Panc1 (cell line): ENCODE measurements around the gene TGFB1I1. TPM values are rescaled to one million over a fixed set of nuclear protein-coding genes. Genes with fewer than 3 reads are reported as not detected.

Experiments used
- ATAC-seq: fragments of 200-7000 bp; cut with Tn5 transposase; 2 replicates; pipeline ENCODE4 v1.9.1; 2020; ENCODE audit warnings: mild to moderate bottlenecking, moderate library complexity
- BruUV-seq: library from RNA; stranded (reverse); fragments of 400-500 nt; replicated peaks from 2 replicates; lab custom pipeline; 2021; lab: Mats Ljungman, UMichigan
- CTCF ChIA-PET: fragments of 300-600 bp; sonication (Branson Sonifier 250); formaldehyde crosslinking; loops from one replicate; lab custom pipeline; 2022; ENCODE audit warnings: antibody characterized with exemption; lab: Charles Lee
- POLR2A ChIA-PET: fragments of 300-600 bp; sonication (Branson Sonifier 250); formaldehyde crosslinking; loops from one replicate; lab custom pipeline; 2022; ENCODE audit warnings: antibody characterized with exemption; lab: Charles Lee
- DNase-seq: peaks from one replicate; pipeline ENCODE4 v3.0.0-alpha.2; 2010; ENCODE audit warnings: low read depth, low spot score
- H3K27ac ChIP-seq: 2 replicates; pipeline ENCODE4 v1.5.1; 2011; ENCODE audit warnings: mild to moderate bottlenecking, low read length, inconsistent platforms
- H3K27me3 ChIP-seq: fragments of 200-500 bp; sonication (Bioruptor generic); 2 replicates; pipeline ENCODE4 v1.6.0; 2014; ENCODE audit warnings: low read length, inconsistent platforms; ENCODE audit not compliant: control insufficient read depth, insufficient read depth
- H3K36me3 ChIP-seq: fragments of 200-500 bp; sonication (Bioruptor generic); 2 replicates; pipeline ENCODE4 v1.5.1; 2014; ENCODE audit warnings: inconsistent platforms, mild to moderate bottlenecking, low read length, moderate library complexity; ENCODE audit not compliant: control insufficient read depth, insufficient read depth
- H3K4me1 ChIP-seq: 2 replicates; pipeline ENCODE4 v1.5.1; 2011; ENCODE audit warnings: inconsistent platforms, mild to moderate bottlenecking, low read length, moderate library complexity; ENCODE audit not compliant: control insufficient read depth, insufficient read depth
- H3K4me3 ChIP-seq, 2 experiments: 2 replicates each; pipeline ENCODE4 v1.5.1; 2011 to 2012; ENCODE audit warnings: low read depth in 2 of 2, low read length in 2 of 2, mild to moderate bottlenecking in 2 of 2, inconsistent platforms in 1 of 2, moderate library complexity in 1 of 2
- H3K9me3 ChIP-seq: fragments of 200-500 bp; sonication (Bioruptor generic); 2 replicates; pipeline ENCODE4 v1.5.1; 2014; ENCODE audit warnings: low read depth, mild to moderate bottlenecking, inconsistent platforms, low read length, moderate library complexity; ENCODE audit not compliant: control insufficient read depth, insufficient read depth
- POLR2AphosphoS5 ChIP-seq: IDR thresholded peaks from 2 replicates; pipeline ENCODE4 v1.6.1; 2012; ENCODE audit warnings: mild to moderate bottlenecking, low read depth, low read length, moderate library complexity
- SIN3A ChIP-seq: IDR thresholded peaks from 2 replicates; pipeline ENCODE4 v1.6.1; 2012; ENCODE audit warnings: low read depth, mild to moderate bottlenecking, low read length, moderate library complexity, borderline replicate concordance; ENCODE audit not compliant: insufficient read depth
- TCF7L2 ChIP-seq: IDR thresholded peaks from 2 replicates; pipeline ENCODE4 v1.6.1; 2011; ENCODE audit warnings: mild to moderate bottlenecking, low read depth, low read length, inconsistent platforms
- in situ Hi-C: cut with HindIII; loops from 2 replicates; pipeline ENCODE4 v1.10.0; 2016; ENCODE audit warnings: low sequenced_read_pairs, low pct_unique_long_range_greater_than_20kb
- intact Hi-C: fragments of 100-400 bp; cut with micrococcal nuclease; formaldehyde crosslinking; loops from one replicate; pipeline ENCODE4 v1.10.0; 2022; ENCODE audit not compliant: unreplicated experiment
- total RNA-seq: library from RNA; stranded (reverse); gene quantifications from one replicate; pipeline ENCODE4 v1.2.1, GENCODE V29; 2021; ENCODE audit not compliant: unreplicated experiment
- TF ChIP-seq, protein P1 (sequence below): fragments of 450-650 bp; IDR thresholded peaks from 2 replicates; pipeline ENCODE4 v1.5.1; 2017; ENCODE audit warnings: mild to moderate bottlenecking
- TF ChIP-seq, protein P2 (sequence below), 2 experiments: IDR thresholded peaks; 2 replicates each; pipeline ENCODE4 v1.6.1; 2011 to 2012; ENCODE audit warnings: low read depth in 2 of 2, control low read depth in 1 of 2, low read length in 1 of 2, mild to moderate bottlenecking in 1 of 2, moderate library complexity in 1 of 2; ENCODE audit not compliant: insufficient read depth in 1 of 2

The TGFB1I1 gene
- total RNA-seq, 1 experiment from 2014 or later = 32.5 TPM

DNA sequence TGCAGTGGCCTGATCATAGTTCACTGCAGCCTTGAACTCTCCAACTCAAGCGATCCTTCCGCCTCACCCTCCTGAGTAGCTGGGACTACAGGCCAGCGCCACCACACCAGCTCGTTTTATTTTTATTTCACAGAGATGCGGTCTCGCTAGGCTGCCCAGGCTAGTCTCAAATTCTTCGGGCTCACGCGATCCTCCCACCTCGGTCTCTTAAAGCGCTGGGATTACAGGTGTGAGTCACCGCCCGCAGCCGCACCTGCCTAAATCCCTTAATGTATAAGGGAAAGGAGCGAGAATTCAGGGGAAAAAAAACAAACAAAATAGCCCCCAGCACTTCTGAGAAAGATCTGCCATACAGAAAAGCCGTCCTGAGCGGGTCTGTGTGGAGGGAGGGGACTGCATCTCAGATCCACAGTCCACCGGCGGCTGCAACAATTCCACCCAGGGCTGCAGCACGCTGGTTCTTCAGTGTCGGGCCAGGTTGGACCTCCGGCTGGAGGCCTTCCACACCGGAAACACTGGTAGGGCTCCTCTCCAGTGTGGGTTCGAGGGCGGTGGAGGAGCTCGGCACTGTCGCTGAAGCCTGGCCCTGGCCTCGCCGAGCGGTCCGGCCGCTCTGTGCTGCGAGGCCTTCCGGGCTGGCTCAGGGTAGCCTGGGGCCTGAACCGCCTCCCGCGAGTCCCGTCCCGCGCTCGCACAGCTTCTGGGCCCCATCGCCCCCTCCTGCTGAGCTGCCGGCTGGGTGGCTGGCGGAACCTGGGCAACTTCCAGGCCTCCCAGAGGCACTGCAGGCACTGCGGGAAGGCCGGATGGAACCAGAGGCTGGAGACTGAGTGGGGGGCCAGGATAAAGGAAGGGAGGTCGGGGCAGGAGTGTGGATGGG lies 36.4 kb upstream of the TGFB1I1 start:
- intact Hi-C loops (no loop called here), in situ Hi-C loops (no loop called here)
- Histone ChIP-seq H3K4me3 (no peak overlapping the region), H3K27ac (no peak overlapping the region), H3K36me3 (no peaks in the 10 kb centered on the region), H3K27me3 (no peaks in the 10 kb centered on the region), H3K4me1 (no peaks in the 10 kb centered on the region), H3K9me3 (no peaks in the 10 kb centered on the region)
- no peak for TF ChIP-seq SIN3A
- TF ChIP-seq TCF7L2 = no peak
- TF ChIP-seq, protein P1, sequence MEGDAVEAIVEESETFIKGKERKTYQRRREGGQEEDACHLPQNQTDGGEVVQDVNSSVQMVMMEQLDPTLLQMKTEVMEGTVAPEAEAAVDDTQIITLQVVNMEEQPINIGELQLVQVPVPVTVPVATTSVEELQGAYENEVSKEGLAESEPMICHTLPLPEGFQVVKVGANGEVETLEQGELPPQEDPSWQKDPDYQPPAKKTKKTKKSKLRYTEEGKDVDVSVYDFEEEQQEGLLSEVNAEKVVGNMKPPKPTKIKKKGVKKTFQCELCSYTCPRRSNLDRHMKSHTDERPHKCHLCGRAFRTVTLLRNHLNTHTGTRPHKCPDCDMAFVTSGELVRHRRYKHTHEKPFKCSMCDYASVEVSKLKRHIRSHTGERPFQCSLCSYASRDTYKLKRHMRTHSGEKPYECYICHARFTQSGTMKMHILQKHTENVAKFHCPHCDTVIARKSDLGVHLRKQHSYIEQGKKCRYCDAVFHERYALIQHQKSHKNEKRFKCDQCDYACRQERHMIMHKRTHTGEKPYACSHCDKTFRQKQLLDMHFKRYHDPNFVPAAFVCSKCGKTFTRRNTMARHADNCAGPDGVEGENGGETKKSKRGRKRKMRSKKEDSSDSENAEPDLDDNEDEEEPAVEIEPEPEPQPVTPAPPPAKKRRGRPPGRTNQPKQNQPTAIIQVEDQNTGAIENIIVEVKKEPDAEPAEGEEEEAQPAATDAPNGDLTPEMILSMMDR = no peak
- TF ChIP-seq POLR2AphosphoS5 = no peak
- TF ChIP-seq, protein P2, sequence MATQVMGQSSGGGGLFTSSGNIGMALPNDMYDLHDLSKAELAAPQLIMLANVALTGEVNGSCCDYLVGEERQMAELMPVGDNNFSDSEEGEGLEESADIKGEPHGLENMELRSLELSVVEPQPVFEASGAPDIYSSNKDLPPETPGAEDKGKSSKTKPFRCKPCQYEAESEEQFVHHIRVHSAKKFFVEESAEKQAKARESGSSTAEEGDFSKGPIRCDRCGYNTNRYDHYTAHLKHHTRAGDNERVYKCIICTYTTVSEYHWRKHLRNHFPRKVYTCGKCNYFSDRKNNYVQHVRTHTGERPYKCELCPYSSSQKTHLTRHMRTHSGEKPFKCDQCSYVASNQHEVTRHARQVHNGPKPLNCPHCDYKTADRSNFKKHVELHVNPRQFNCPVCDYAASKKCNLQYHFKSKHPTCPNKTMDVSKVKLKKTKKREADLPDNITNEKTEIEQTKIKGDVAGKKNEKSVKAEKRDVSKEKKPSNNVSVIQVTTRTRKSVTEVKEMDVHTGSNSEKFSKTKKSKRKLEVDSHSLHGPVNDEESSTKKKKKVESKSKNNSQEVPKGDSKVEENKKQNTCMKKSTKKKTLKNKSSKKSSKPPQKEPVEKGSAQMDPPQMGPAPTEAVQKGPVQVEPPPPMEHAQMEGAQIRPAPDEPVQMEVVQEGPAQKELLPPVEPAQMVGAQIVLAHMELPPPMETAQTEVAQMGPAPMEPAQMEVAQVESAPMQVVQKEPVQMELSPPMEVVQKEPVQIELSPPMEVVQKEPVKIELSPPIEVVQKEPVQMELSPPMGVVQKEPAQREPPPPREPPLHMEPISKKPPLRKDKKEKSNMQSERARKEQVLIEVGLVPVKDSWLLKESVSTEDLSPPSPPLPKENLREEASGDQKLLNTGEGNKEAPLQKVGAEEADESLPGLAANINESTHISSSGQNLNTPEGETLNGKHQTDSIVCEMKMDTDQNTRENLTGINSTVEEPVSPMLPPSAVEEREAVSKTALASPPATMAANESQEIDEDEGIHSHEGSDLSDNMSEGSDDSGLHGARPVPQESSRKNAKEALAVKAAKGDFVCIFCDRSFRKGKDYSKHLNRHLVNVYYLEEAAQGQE (IDR thresholded peaks at IDR 0.05; ENCODE audit: insufficient read depth in 1 of 2, low read depth in 2 of 2, low read length in 1 of 2) = no peak
- ATAC-seq (0 out of 2 replicates have a peak, but pooled peaks have one; percentile 27), DNase-seq (no peak)
- BruUV-seq = no TSS peak
- ChIA-PET CTCF (interaction anchor here (0.6 kb wide), 1 partner anchor 236 kb away, joined by 4 read pairs; no protein-coding TSS in a partner anchor), POLR2A (no interaction called here)

DNA sequence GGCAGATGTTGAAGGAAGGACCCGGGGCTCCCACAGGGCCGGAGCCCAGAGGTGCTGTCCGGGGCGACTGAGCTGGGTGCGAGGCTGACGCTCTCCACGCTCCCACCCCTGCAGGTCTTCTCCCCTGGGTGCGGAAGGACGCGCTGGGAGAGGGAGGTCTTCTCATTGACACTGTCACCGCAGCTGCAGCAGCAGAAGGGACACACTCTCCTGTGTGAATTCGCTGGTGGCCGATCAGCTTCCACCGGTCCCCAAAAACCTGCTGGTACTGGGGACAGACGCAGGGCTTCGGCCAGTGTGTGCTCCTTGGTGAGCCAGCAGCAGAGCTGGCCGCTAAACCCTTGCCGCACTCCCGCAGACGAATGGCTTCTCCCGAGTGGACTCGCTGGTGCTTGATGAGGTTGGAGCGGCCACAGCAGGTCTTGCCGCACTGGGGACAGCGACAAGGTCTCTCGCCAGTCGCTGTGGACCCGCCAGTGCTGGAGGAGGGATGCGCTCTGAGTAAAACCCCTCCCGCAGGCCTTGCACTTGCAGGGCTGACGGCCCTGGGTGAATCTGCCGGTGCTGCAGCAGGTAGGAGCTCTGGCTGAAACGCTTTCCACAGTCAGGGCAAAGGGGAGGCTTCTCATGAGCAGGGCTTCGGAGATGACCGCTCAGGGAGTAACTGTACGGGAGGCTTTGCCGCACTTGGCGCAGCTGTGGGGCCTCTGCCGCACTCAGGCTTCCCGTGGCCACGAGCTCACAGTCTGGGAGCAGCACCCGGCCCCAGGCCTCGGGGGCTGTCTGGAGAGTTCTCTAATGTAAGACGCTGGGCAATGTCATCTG lies 35.5 kb upstream of the TGFB1I1 start:
- intact Hi-C loops = no loop called here
- Histone ChIP-seq H3K4me3 (no peak overlapping the region), H3K4me1 (no peaks in the 10 kb centered on the region), H3K9me3 (no peaks in the 10 kb centered on the region), H3K36me3 (no peaks in the 10 kb centered on the region), H3K27me3 (no peaks in the 10 kb centered on the region), H3K27ac (no peak overlapping the region)
- TF ChIP-seq SIN3A (no peak), TCF7L2 (no peak), POLR2AphosphoS5 (no peak)
- TF ChIP-seq, protein P1 = no peak
- TF ChIP-seq, protein P2 (IDR thresholded peaks at IDR 0.05; ENCODE audit: insufficient read depth in 1 of 2, low read depth in 2 of 2, low read length in 1 of 2) = no peak
- ChIA-PET CTCF (no interaction called here), POLR2A (no interaction called here)
- ATAC-seq (peak; percentile 40), DNase-seq (no peak)
- no TSS peak for BruUV-seq
- in situ Hi-C loops = no loop called here
